HG03066 (cell line): ENCODE data around the gene CROCC2.

Experiments used
- ATAC-seq: cut with Tn5 transposase; IDR thresholded peaks from one replicate; pipeline ENCODE4 v1.9.1; 2021; ENCODE audit warnings: low read depth; ENCODE audit not compliant: unreplicated experiment

CROCC2 gene

DNA sequence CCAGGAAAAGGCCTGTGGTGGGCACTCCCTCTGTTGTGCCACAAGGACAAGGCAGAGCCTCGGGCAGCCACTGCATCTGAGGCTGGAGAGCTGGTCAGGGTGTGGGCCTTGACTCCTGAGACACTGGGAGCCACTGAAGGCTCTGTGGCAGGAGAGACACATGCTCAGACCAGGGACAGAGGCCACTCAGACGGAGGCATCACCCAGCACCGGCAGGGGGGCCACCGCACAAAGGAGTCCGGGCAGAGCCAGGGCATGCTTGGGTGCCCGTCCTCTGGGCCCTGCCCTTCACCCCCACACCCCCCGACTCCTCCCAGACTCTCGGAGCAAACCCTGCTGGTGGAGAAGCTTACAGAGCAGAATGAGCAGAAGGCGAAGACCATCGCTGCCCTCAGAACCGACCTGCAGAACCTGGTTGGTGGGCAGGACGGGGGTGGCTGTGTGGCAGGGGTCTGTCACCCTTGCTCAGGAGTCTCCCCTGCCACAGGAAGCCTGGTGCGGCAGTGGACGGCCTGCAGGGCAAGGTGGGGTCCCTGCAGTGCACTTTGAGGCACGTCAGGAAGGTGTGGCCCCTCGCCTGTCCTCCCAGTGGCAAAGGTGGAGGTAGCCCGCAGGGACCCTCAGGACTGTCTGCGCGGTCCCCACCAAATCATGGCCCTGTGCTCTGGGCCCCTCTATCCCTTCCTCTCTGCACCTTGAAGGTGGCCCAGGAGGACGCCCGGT lies 26.0 kb downstream of the CROCC2 start:
- ATAC-seq: no peak

DNA sequence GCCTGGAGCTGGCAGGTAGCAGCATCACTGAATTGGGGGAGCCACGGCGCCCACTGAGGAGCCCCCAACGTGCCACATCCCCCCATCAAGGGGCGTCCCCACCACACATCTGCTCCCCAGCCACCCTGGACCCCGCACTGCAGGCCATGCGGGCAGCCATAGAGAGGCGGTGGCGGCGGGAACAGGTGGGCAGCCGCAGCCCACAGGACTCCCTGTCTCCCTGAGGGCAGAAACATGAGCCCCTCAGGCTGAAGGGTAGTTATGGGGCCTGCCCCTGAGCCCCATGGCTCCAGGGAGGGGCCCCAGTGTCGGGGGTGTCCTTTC lies 26.6 kb downstream of the CROCC2 start:
- no peak for ATAC-seq

DNA sequence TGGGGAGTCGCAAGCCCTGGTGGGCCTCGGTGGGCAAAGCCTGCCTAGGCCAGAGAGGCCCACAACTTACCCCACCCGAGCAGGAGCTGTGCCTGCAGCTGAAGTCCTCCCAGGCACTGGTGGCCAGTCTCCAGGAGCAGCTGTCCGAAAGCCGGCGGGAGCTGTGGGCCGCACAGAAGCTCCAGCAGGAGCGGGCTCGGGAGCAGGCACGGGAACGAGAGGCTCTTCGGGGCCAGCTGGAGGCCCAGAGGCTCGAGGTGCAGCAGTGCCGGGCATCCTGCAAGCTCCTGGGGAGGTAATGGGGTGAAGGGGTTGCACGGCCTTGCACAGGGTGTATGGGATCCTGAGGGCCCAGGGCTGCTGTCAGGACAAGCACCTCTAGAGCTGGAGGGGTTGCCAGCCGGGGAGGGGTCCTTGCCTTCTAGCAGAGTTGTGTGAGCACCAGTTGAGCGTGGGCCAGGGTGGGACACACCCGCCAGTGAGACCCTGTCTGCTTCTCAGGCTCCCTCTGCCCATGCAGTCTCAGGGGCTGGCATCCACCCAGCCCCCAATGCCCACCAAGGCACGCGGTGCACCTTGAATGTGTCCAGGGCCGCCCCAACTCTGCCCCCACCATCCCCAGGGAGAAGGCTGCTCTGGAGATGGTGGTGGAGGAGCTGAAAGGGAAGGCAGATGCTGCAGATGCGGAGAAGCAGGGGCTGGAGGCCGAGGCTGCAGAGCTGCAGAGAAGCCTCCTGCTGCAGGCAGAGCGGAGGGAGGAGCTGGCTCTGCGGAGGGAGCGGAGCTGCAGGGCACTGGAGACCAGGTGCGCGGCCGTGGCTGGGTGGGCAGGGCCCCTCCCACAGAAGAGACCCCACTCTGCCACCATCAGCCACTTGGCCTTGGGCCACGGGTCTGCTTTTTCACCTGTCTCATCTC lies 27.2 kb downstream of the CROCC2 start:
- ATAC-seq: no peak

DNA sequence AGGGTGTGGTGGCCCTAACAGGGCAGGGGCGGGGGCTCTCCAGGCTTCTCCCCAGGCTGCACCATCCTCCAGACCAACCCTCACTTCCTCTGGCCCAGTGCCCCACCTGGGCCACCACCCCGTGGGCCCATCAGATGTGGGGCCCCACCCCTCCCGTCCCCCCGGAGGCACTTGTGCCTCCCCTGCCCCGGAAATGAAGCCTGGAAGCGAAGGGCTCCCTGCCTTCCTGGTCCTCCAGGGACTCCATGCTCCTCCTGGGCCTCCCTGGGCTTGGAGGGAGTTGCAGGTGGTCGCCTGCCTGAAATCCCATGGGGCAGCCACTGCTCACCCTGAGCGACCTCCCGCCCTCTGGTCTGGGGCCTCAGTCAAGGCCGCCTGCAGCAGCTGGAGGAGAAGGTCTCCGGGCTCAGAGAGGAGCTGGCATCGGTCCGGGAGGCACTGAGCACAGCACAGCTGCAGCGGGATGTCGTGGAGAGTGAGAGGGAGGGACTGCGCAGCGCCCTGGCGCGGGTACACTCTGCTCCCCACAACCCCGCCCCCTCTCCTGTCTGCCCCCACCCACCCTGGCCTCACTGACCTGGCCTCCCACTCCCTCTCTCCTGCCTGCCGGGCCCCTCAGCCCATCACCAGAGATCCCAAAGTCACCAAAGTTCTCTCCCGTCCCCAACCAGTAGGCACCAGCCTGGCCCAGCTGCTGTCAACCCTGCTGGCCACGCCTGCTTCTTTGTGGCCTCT lies 28.0 kb downstream of the CROCC2 start:
- no peak for ATAC-seq

DNA sequence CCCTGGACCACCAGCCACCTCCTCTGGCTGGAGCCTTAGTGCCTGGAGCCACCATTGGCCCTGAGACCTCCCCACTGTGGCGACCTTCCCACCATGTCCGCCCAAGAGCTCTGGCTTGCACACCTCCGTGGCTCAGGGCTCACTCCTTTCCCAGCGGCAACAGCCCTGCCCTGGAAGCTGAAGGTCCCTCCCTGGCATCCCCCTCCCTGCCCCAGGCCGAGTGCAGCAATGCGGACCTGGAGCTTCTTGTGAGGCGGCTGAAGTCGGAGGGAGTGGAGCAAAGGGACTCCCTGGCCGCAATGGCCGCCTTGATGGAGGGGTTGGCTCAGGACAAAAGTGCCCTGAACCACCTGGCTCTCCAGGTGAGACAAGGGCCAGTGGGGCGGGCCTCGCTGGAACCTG lies 28.6 kb downstream of the CROCC2 start:
- no peak for ATAC-seq

DNA sequence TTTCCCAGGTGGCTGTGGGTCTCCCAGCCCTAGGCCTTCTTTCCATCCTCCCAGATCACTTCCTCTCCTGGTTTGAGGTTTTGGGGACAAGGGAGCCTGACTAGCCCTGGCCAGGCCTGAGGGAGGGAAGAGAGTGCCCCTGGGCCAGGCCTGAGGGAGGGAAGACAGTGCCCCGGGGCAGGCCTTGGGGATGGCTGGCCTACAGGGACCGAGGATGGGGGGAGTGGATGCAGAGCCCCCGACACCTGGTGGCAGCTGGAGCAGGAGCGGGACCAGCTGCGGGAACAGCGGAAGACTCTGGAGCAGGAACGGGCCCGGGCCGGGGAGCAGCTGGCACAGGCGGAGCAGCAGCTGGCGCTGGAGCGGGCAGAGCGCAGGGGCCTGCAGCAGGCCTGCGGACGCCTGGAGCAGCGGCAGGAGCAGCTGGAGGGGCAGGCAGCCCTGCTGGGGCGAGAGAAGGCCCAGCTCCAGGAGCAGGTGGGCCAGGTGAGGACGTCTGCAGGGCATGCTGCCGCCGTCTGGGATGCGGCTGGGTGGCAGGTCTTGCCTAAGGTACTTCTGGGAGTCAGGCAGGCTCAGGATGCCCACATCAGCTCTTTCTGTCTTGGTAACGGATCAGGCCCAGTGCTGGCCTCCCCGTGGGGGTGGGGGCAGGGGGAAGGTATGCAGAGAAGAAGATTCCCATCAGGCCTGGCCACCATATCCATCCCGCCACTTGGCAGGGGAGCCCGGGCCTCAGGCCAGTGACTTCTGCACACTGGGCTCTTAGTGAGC lies 29.2 kb downstream of the CROCC2 start:
- no peak for ATAC-seq

DNA sequence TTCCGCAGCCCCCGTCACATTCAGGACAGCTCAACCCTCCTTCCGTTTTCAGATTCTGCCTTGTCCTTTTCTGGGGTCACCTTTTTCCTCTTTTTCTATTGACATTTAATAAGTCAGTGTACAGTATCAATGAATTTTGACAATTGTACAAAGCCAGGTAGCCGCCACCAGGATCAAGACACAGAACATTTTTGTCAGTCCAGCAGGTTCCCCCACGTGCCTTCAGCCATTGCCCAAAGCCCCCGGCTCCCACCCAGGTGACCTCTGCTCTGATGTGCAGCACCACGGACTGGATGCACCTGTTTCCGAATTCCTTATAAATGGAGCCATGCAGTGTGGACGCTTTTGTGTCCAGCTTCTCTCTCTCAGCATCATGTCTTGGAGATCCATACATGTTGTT lies 30.0 kb downstream of the CROCC2 start:
- no peak for ATAC-seq

DNA sequence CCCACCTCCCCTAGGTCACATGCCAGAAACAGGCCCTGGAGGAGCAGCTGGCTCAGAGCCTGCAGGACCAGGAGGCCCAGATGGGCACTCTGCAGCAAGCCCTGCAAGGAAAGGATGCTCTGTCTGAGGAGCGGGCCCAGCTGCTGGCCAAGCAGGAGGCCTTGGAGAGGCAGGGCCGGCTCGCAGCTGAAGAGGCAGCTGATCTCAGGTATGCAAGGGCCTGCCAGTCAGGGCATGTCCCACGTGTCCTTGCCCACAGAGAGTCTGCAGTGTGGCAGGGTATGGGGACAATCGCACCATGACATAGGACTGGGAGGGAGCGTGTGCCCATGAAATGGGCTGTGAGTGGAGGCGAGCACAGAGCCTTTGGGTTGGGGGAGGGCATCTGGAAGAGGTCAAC lies 39.9 kb downstream of the CROCC2 start:
- ATAC-seq: no peak

DNA sequence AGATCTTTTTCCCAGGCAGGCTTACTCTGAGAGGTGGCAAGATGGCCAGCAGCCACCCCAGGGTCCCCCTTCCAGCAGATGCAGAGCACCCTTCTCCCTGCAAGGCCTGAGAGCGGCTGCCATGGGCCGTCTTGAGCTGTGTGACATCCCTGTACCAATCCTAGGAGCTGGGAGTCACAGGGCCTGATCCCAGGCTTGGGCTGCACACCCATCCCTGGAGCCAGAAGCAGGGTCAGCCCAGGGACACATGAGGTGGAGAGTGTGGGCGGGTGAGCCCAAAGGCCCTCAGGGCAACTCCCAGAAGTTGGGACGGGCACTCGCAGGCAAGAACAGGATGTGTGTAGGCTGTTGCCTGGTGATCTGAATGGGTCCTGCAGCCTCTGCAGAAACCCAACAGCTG lies 40.5 kb downstream of the CROCC2 start:
- ATAC-seq: no peak

DNA sequence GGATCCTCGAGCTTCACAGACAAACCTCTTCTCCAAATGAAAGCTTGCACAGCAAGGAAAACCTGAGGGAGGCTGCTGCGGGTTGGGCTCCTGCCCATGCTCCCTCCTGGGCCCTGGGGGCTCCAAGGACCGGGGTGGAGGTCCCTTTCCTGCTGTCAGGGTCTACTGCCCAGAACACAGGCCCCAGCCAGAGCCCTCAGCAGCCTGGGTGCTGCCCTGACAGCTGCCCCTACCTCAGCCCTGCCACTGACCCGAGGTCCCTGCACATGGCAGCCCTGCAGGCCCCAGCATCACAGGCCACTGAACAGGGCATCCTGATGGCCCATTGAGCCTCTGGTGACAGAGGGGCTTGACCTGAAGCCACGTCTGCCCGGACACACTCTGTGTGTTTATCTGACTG lies 41.0 kb downstream of the CROCC2 start:
- no peak for ATAC-seq

DNA sequence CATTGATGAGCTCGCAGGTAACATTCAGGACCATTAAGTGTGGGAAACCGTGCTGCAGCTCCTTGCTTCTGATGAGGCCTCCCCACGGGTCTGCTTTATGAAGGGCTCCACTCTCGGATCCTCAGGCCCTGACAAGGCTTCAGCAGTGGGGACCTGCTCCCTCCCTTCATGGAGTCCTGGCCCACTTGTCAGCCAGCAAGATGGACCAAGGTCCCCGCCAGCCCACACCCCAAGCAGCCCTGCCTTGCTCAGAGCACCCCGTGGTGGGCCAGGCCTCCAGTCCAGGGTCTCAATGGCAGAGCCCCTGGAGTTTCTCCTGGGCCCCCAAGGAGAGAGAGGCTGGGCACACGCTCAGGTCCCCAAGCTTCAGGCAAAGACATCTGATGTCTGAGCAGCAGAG lies 41.5 kb downstream of the CROCC2 start:
- ATAC-seq: no peak

DNA sequence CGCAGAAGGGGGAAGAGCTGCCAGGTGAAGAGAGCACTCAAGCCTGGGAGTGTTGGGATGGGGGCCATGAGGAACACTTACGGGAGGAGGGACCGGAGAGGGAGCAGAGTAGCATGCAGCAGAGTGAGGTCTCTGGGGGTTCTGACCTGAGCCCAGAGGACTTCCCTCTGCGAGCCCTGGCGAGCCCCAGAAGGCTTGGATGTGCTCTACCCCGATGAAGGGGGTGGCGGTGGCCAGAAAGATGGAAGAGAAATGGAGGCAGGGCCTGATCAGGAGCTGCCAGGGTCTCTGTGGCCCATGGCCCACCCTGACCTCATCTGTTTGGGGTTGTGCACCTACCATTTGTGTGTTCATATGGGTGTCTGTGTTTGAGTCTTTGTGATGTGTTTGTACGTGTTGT lies 42.0 kb downstream of the CROCC2 start:
- no peak for ATAC-seq

DNA sequence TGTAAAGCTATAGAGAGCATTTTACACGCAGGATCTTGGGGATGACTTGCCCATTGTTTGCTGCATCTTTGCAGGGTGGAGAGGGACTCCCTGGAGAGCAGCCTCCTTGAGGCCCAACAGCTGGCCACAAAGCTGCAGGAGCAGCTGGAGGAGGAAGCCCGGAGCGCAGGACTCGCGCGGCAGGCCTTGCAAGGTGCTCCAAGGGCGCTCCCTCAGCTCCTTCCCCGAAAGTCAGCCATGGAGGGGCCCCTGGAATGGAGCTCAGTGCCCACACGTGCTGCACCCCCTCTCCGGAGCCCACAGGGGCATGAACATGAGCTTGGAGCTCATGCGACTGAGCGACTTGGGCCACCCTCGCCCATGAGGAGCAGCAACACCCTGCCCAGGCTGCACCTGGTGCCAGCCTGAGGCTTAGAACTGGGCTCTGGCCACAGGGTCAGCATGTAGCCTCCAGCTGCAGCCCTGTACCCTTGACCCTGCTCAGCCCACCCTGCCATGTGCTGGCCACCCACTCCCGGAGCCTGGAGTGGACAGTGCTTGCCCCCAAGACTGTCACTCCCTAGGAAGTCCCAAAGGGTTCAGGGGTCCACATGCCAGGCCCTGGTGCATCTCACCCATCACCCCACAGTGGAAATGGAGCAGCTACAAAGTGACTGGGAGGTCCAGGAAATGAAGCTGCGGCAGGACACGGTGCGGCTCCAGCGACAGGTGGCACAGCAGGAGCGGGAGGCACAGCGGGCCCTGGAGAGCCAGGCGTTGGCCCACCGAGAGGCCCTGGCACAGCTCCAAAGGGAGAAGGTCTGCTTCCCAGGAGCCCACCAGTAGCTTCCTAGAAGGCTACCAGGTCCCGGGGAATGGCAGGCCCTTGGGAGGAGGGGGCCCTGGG lies 43.0 kb downstream of the CROCC2 start:
- ATAC-seq: no peak

DNA sequence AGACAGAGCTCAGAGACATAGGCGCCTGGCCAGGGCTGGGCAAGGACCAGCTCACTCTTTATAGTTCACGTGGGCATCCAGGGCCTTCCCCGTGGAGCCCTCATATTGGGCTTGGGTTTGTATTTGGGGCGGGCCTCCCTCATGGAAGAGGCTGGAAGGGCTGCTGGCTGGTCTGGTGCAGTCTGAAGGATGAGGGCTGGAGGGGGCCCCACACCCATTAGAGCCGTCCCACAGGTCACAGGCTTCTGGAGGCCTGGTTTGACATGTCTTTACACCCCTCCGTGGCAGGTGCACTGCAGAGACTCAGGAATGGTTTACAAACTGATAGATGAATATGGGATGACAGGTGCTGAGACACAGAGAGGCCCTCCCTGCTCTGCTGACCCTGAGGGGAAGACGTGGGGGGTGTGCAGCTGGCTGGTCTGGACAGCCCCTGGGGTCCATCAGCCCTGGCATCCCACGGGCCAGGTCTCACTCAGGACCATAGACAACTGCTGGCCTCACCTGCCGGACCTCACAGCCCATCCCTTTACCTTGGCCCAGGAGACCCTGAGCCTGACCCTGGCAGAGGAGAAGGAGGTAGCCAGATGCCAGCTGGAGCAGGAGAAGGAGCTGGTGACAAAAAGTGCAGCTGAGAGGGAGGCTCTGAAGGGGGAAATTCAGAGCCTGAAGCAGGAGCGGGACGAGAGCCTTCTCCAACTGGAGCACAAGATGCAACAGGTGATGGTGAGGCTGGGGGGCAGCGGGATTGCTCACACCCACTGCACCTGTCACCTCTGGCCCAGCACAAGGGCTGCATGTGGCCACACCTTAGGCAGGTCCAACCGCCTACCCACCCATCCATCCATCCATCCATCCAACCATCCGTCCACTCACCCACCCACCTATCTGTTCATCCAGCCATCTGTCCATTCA lies 43.9 kb downstream of the CROCC2 start:
- ATAC-seq: no peak

DNA sequence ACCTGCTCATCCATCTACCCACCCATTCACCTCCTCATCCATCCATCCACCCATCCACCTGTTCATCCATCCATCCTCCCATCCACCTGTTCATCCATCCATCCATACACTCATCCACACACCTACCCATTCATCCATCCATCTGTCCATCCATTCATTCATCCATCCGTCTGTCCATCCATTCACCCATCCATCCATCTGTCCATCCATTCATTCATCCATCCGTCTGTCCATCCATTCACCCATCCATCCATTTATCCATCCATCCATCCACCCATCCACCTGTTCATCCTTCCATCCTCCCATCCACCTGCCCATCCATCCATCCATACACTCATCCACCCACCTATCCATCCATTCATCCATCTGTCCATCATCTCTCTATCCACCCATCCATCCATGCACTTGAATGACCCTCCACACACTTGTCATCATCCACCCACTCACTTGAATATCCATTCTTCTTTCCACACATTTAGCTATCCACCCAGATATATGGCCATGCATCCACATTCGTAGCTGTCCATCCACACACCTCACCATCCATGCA lies 45.0 kb downstream of the CROCC2 start:
- no peak for ATAC-seq

DNA sequence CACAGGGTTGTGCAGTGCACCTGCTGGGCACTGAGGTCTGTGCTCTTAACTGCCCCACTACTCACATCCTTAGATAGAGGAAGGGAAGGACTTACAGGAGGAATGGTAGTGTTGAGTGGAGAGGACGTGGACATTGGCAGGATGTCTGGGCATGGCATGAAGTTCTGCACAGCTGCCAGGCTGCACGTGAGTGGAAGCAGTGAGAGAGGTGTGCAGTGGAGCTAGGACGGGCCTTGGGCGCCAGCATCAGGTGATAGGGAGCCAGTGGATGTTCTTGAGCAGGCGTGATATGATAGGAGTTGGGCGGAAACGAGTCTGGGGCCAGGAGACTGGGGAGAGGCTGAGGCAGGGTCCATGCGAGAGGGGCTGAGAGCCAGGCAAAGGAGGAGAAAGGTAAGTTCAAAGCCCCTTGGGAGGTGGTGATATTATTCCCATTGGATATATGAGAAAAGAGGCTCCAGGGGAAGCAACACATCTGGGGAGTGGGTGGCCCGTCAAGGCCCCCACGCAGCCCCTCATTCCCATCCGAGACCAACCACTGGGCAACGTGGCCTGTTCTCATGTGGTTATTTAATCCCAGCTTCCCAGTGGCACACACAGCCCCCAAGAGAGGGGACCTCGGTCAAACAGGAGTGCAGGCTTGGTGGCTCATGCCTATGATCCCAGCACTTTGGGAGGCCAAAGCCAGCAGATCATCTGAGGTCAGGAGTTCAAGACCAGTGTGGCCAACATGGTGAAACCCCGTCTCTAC lies 46.5 kb downstream of the CROCC2 start:
- ATAC-seq: no peak
